Activated naive CD8-positive, alpha-beta T cell (primary cell): Measurements from ENCODE around the gene HMCES.
A peak's percentile ranks its signal among the peaks of the same experiment; 100 is the strongest.
"Not testable (repeated sequence)": the region's sequence is repeated elsewhere in the genome, so short reads cannot be mapped to it uniquely, and the experiment has no call there.

Experiments
- H3K27ac Mint-ChIP-seq: one replicate; pipeline ENCODE4 v1.8.0; 2021; ENCODE audit warnings: mixed read lengths
- H3K27me3 Mint-ChIP-seq: one replicate; pipeline ENCODE4 v1.8.0; 2021; ENCODE audit warnings: mixed read lengths
- H3K36me3 Mint-ChIP-seq: one replicate; pipeline ENCODE4 v1.8.0; 2021; ENCODE audit warnings: mixed read lengths
- H3K4me1 Mint-ChIP-seq: one replicate; pipeline ENCODE4 v1.8.0; 2021; ENCODE audit warnings: low read depth, mixed read lengths
- H3K4me3 Mint-ChIP-seq: one replicate; pipeline ENCODE4 v1.8.0; 2021; ENCODE audit warnings: mild to moderate bottlenecking, mixed read lengths
- H3K9me3 Mint-ChIP-seq: one replicate; pipeline ENCODE4 v1.8.0; 2021; ENCODE audit warnings: low read depth, mixed read lengths

The HMCES gene

GRCh38 chr3:129278439-129278965, at the start of gene HMCES:
TSS of gene HMCES (plus strand) at chr3:129278870. CDS start at chr3:129279733, 863 bp downstream.
- Mint-ChIP-seq H3K9me3 (no peaks in the 10 kb centered on the region), H3K4me3 (peak within 1 kb of the TSS; percentile 99), H3K27me3 (no peaks in the 10 kb centered on the region), H3K36me3 (peaks cover 5% of the 10 kb centered on the region), H3K27ac (peak within 1 kb of the TSS; percentile 98), H3K4me1 (peaks cover 44% of the 10 kb centered on the region)

- Mint-ChIP-seq H3K27ac (no peak overlapping the region), H3K9me3 (no peaks in the 10 kb centered on the region), H3K27me3 (no peaks in the 10 kb centered on the region), H3K4me3 (no peak overlapping the region), H3K36me3 (no peaks in the 10 kb centered on the region), H3K4me1 (peaks cover 21% of the 10 kb centered on the region)
Observed at GRCh38 chr3:129228891-129229585, 49.6 kb upstream of the HMCES start.

GRCh38 chr3:129230311-129231019, 48.2 kb upstream of the HMCES start:
- peaks cover 12% of the 10 kb centered on the region for H3K4me1 Mint-ChIP-seq
- H3K9me3 Mint-ChIP-seq, result no peaks in the 10 kb centered on the region
- H3K4me3 Mint-ChIP-seq, result no peak overlapping the region
- no peak overlapping the region for H3K27ac Mint-ChIP-seq
- H3K27me3 Mint-ChIP-seq, result no peaks in the 10 kb centered on the region
- H3K36me3 Mint-ChIP-seq, result no peaks in the 10 kb centered on the region

GRCh38 chr3:129231331-129232119, 47.1 kb upstream of the HMCES start:
- H3K27me3 Mint-ChIP-seq, result no peaks in the 10 kb centered on the region
- H3K27ac Mint-ChIP-seq, result no peak overlapping the region
- H3K9me3 Mint-ChIP-seq, result no peaks in the 10 kb centered on the region
- peaks cover 8% of the 10 kb centered on the region for H3K4me1 Mint-ChIP-seq
- H3K36me3 Mint-ChIP-seq, result no peaks in the 10 kb centered on the region
- no peak overlapping the region for H3K4me3 Mint-ChIP-seq

- no peaks in the 10 kb centered on the region for H3K36me3 Mint-ChIP-seq
- H3K4me1 Mint-ChIP-seq, result peaks cover 8% of the 10 kb centered on the region
- H3K27ac Mint-ChIP-seq, result no peak overlapping the region
- no peaks in the 10 kb centered on the region for H3K9me3 Mint-ChIP-seq
- no peak overlapping the region for H3K4me3 Mint-ChIP-seq
- no peaks in the 10 kb centered on the region for H3K27me3 Mint-ChIP-seq
Observed at GRCh38 chr3:129233538-129233937, 45.1 kb upstream of the HMCES start.

- Mint-ChIP-seq H3K27me3 (no peaks in the 10 kb centered on the region), H3K4me3 (no peak overlapping the region), H3K36me3 (no peaks in the 10 kb centered on the region), H3K27ac (no peak overlapping the region), H3K4me1 (peaks cover 13% of the 10 kb centered on the region), H3K9me3 (no peaks in the 10 kb centered on the region)
Observed at GRCh38 chr3:129234441-129234840, 44.2 kb upstream of the HMCES start.

- no peaks in the 10 kb centered on the region for H3K9me3 Mint-ChIP-seq
- peaks cover 11% of the 10 kb centered on the region for H3K4me1 Mint-ChIP-seq
- no peak overlapping the region for H3K27ac Mint-ChIP-seq
- no peak overlapping the region for H3K4me3 Mint-ChIP-seq
- H3K36me3 Mint-ChIP-seq, result no peaks in the 10 kb centered on the region
- no peaks in the 10 kb centered on the region for H3K27me3 Mint-ChIP-seq
Observed at GRCh38 chr3:129235344-129235917, 43.2 kb upstream of the HMCES start.

- H3K4me3 Mint-ChIP-seq, result no peak overlapping the region
- H3K36me3 Mint-ChIP-seq, result no peaks in the 10 kb centered on the region
Observed at GRCh38 chr3:129238945-129239705, 39.5 kb upstream of the HMCES start.

GRCh38 chr3:129239991-129240390, 38.7 kb upstream of the HMCES start:
- Mint-ChIP-seq H3K4me1 (peaks cover 4% of the 10 kb centered on the region), H3K36me3 (no peaks in the 10 kb centered on the region), H3K9me3 (no peaks in the 10 kb centered on the region), H3K4me3 (no peak overlapping the region), H3K27ac (no peak overlapping the region), H3K27me3 (no peaks in the 10 kb centered on the region)

More at GRCh38 chr3:129238945-129239705, 39.5 kb upstream of the HMCES start:
- Mint-ChIP-seq H3K4me1 (peaks cover 4% of the 10 kb centered on the region), H3K27me3 (no peaks in the 10 kb centered on the region), H3K9me3 (no peaks in the 10 kb centered on the region), H3K27ac (peak overlapping the region; percentile 38)

GRCh38 chr3:129240436-129240835, 38.2 kb upstream of the HMCES start:
- Mint-ChIP-seq H3K4me1 (peaks cover 6% of the 10 kb centered on the region), H3K4me3 (no peak overlapping the region), H3K9me3 (no peaks in the 10 kb centered on the region), H3K27ac (no peak overlapping the region), H3K27me3 (no peaks in the 10 kb centered on the region), H3K36me3 (no peaks in the 10 kb centered on the region)

GRCh38 chr3:129245141-129245540, 33.5 kb upstream of the HMCES start:
- Mint-ChIP-seq H3K27me3 (no peaks in the 10 kb centered on the region), H3K4me1 (peaks cover 25% of the 10 kb centered on the region), H3K9me3 (no peaks in the 10 kb centered on the region), H3K36me3 (no peaks in the 10 kb centered on the region), H3K27ac (no peak overlapping the region), H3K4me3 (no peak overlapping the region)

- not testable (repeated sequence) for H3K27me3 Mint-ChIP-seq, H3K36me3 Mint-ChIP-seq, H3K9me3 Mint-ChIP-seq
- H3K4me1 Mint-ChIP-seq, result peaks cover 30% of the 10 kb centered on the region
- peak overlapping the region; percentile 30 for H3K27ac Mint-ChIP-seq
- H3K4me3 Mint-ChIP-seq, result peak overlapping the region; percentile 4
Observed at GRCh38 chr3:129245641-129246306, 32.9 kb upstream of the HMCES start.

GRCh38 chr3:129246636-129247035, 32.0 kb upstream of the HMCES start:
- H3K4me1 Mint-ChIP-seq, result peaks cover 30% of the 10 kb centered on the region
- H3K36me3 Mint-ChIP-seq, result peaks cover 2% of the 10 kb centered on the region
- no peaks in the 10 kb centered on the region for H3K9me3 Mint-ChIP-seq
- H3K27me3 Mint-ChIP-seq, result no peaks in the 10 kb centered on the region
- no peak overlapping the region for H3K27ac Mint-ChIP-seq
- H3K4me3 Mint-ChIP-seq, result no peak overlapping the region
